ENCODE data around the gene CRYGC.

- TF ChIP-seq CTCF (IDR thresholded peaks at IDR 0.05): no peak
- TF ChIP-seq POLR2A (IDR thresholded peaks at IDR 0.05): no peak
Observed at GRCh38 chr2:208153156-208153555, 23.5 kb upstream of the CRYGC start.

Data from stomach (tissue), 4 donors.